HFF-Myc (cell line): Measurements from ENCODE around the gene LMBR1.
"Not testable (repeated sequence)": the region's sequence is repeated elsewhere in the genome, so short reads cannot be mapped to it uniquely, and the experiment has no call there.

Source experiments
- DNase-seq: peaks from one replicate; pipeline ENCODE4 v3.0.0-alpha.2; 2011; ENCODE audit warnings: low read depth; ENCODE audit errors: extremely low read depth
- H3K4me3 ChIP-seq: replicated peaks from 2 replicates; pipeline ENCODE4 v1.5.1; 2011; ENCODE audit warnings: low read depth, mild to moderate bottlenecking, control low read depth, low read length
- TF ChIP-seq, protein P1 (sequence below): IDR thresholded peaks from 2 replicates; pipeline ENCODE4 v1.5.1; 2012; ENCODE audit warnings: mild to moderate bottlenecking, low read depth, low read length, control low read depth; ENCODE audit errors: missing control alignments

Gene LMBR1

DNA sequence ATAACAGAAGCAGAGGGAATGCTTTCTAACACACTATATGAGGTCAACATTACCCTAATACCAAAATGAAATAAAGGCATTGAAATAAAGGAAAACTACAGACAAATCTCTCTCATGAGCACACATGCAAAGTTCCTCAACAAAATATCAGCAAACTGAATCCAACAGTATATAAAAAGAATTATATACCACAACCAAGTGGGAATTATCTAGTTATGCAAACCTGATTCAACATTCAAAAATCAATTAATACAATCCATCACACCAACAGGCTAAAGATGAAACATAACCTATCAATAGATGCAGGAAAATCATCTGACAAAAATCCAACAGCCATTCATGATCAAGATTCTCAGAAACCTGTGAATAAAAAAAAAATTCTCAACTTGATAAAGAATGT lies 34.5 kb downstream of the LMBR1 start:
- TF ChIP-seq, protein P1, sequence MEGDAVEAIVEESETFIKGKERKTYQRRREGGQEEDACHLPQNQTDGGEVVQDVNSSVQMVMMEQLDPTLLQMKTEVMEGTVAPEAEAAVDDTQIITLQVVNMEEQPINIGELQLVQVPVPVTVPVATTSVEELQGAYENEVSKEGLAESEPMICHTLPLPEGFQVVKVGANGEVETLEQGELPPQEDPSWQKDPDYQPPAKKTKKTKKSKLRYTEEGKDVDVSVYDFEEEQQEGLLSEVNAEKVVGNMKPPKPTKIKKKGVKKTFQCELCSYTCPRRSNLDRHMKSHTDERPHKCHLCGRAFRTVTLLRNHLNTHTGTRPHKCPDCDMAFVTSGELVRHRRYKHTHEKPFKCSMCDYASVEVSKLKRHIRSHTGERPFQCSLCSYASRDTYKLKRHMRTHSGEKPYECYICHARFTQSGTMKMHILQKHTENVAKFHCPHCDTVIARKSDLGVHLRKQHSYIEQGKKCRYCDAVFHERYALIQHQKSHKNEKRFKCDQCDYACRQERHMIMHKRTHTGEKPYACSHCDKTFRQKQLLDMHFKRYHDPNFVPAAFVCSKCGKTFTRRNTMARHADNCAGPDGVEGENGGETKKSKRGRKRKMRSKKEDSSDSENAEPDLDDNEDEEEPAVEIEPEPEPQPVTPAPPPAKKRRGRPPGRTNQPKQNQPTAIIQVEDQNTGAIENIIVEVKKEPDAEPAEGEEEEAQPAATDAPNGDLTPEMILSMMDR: no peak
- H3K4me3 ChIP-seq: no peak overlapping the region
- DNase-seq: no peak

- no peak for DNase-seq
- no peak overlapping the region for H3K4me3 ChIP-seq
- TF ChIP-seq, protein P1: no peak
These were observed 35.2 kb downstream of the LMBR1 start for GRCh38 chr7:156857757-156858156.

DNA sequence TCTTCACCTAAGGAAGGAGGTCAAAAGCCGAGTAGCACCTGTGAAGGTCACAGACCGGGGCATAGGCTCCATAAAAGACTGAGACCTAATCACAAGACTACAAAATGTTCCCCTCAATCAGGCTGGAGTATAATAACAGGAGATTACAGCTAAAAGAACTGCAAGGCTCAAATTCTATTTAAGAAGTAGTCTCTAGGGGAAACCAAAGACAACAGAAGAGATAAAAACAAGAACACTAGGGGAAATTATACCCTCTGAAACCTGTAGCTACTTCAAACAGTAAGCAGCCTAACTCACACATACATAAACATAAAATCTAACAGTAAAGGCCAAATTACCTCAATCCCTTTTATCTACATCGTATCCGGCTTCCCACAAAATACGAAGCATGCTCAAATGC lies 38.3 kb downstream of the LMBR1 start:
- TF ChIP-seq, protein P1: no peak
- DNase-seq: no peak
- no peak overlapping the region for H3K4me3 ChIP-seq

DNA sequence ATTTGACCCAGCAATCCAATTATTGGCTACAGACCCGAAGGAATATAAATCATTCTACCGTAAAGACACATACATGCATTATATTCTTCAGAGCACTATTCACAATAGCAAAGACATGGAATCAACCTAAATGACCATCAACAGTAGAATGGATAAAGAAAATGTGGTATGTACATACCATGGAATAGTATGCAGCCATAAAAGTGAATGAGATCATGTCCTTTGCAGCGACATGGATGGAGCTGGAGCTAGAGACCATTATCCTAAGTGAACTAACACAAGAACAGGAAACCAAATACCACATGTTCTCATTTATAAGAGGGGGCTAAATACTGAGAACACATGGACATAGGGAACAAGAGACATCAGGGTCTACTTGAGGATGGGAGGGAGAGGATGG lies 44.0 kb downstream of the LMBR1 start:
- TF ChIP-seq, protein P1: no peak
- no peak for DNase-seq
- no peak overlapping the region for H3K4me3 ChIP-seq

DNA sequence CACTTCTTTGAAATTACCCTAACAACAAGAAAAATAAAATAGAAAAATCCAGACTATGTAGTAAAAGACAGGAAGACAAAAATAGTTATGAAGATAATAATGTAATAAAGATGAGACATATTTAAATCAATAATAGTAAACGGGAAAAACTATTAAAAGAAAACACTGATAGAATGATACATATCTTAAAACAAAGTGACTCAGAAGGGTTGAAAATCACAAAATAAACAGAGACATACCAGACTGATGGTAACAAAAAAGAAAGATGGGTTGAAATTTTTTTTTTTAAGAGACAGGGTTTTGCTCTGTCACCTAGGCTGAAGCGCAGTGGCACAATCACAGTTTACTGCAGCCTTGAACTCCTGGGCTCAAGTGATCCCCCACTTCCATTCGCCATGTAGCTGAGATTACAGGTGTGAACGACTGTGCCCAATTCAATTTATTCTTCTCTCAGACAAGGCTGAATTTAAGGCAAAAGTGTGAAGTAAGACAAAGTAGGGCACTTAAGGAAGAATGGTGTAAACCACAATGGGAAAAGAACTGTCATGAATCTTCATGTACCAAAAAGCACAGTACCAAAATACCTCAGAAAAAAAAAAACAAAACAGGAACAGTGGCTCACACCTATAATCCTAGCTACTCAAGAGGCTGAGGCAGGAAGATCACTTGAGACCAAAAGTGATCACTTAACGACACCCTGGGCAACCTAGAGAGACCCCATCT lies 47.4 kb downstream of the LMBR1 start:
- no peak overlapping the region for H3K4me3 ChIP-seq
- no peak for DNase-seq
- TF ChIP-seq, protein P1: no peak

- not testable (repeated sequence) for DNase-seq
These were observed 49.4 kb downstream of the LMBR1 start for GRCh38 chr7:156843582-156843981.

GRCh38 chr7:156843157-156843556 lies 49.8 kb downstream of the LMBR1 start:
- TF ChIP-seq, protein P1: no peak
- no peak overlapping the region for H3K4me3 ChIP-seq

More at GRCh38 chr7:156843582-156843981, 49.4 kb downstream of the LMBR1 start:
- H3K4me3 ChIP-seq: not testable (repeated sequence)

More at GRCh38 chr7:156843157-156843556, 49.8 kb downstream of the LMBR1 start:
- DNase-seq: no peak
